HUES48 (cell line): ENCODE data around the gene OR51B5.
"Not testable (repeated sequence)": the region's sequence is repeated elsewhere in the genome, so short reads cannot be mapped to it uniquely, and the experiment has no call there.

Experiments used
- H3K27ac ChIP-seq: one replicate; pipeline ENCODE4 v1.7.0; 2013; ENCODE audit warnings: low read depth, low read length, inconsistent platforms
- H3K27me3 ChIP-seq: 2 replicates; pipeline ENCODE4 v1.6.1; 2013; ENCODE audit warnings: mild to moderate bottlenecking, low read length; ENCODE audit not compliant: control insufficient read depth, insufficient read depth
- H3K36me3 ChIP-seq: 2 replicates; pipeline ENCODE4 v1.6.1; 2013; ENCODE audit warnings: low read length; ENCODE audit not compliant: control insufficient read depth, insufficient read depth
- H3K4me1 ChIP-seq: 2 replicates; pipeline ENCODE4 v1.6.1; 2013; ENCODE audit warnings: mild to moderate bottlenecking, low read length; ENCODE audit not compliant: control insufficient read depth, insufficient read depth
- H3K4me3 ChIP-seq: 2 replicates; pipeline ENCODE4 v1.5.1; 2013; ENCODE audit warnings: mild to moderate bottlenecking, low read depth, low read length
- H3K9ac ChIP-seq: 2 replicates; pipeline ENCODE4 v1.6.1; 2013; ENCODE audit warnings: mild to moderate bottlenecking, low read depth, low read length, moderate library complexity
- H3K9me3 ChIP-seq: 2 replicates; pipeline ENCODE4 v1.6.1; 2013; ENCODE audit warnings: low read length; ENCODE audit not compliant: control insufficient read depth, insufficient read depth

Gene OR51B5

DNA sequence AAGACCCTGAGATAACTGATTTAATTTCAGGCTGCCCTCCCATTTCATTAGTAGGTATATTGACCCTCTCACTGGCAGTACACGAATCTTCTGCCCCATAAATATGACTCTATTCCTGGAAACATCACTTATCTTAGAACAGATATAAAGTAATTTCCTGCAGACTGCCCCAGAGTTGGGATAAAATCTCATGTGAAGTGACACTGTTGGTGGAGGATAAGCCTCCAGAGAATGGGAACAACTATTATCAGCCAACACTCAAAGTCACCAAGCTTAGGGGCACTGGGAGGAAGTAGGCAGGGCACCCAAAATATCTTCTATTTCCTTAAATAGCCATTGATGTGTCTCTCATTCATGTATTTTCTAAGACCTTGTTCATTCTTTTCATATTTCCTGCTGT, 8.2 kb downstream of the OR51B5 start:
- Histone ChIP-seq H3K9me3 (no peaks in the 10 kb centered on the region), H3K27me3 (no peaks in the 10 kb centered on the region), H3K27ac (no peak overlapping the region), H3K9ac (no peak overlapping the region), H3K4me3 (no peak overlapping the region), H3K4me1 (no peaks in the 10 kb centered on the region), H3K36me3 (no peaks in the 10 kb centered on the region)

DNA sequence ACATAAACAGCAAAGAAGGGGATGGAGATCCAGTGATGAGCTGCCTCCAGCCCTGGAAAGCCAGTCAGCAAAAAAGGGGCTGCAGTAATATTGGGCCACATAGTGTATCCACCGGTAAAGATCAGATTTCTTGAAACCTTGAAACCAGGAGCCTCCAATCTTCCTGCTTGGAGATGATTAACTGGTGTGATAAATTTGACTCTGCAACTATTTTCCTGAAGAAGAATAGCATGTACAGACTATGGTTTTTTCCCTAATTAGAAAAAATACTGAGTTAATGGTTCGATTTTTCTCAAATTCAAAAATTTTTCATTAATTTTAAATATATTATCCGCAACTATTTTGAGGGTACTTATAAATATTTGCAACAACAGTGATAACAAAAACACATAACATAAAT, 19.1 kb downstream of the OR51B5 start, which contains the start of gene OR51B2:
TSS of gene OR51B2 (minus strand) at position 101 of the 400 bp plus-strand sequence. CDS start at position 101, 0 bp downstream.
- no peaks in the 10 kb centered on the region for H3K4me1 ChIP-seq
- no peaks in the 10 kb centered on the region for H3K9me3 ChIP-seq
- H3K27me3 ChIP-seq: no peaks in the 10 kb centered on the region

DNA sequence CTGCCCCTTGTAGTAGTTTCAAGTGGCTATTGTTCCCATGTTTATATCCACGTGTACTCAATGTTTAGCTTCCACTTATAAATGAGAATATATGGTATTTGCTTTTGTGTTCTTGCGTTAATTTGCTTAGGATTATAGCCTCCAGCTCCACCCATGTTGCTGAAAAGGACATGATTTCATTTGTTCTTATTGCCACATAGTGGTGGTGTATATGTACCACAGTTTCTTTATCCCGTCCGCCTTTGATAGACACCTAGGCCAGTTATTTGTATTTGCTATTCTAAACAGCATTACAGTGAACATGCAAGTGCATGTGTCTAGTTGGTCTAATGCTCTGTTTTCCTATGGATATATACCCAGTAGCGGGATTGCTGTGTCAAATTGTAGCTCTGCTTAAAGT, 26.0 kb downstream of the OR51B5 start:
- Histone ChIP-seq H3K4me3 (no peak overlapping the region), H3K27ac (no peak overlapping the region), H3K27me3 (no peaks in the 10 kb centered on the region), H3K4me1 (no peaks in the 10 kb centered on the region), H3K36me3 (no peaks in the 10 kb centered on the region), H3K9ac (no peak overlapping the region), H3K9me3 (no peaks in the 10 kb centered on the region)

More for the DNA sequence above, 19.1 kb downstream of the OR51B5 start, which contains the start of gene OR51B2:
- Histone ChIP-seq H3K9ac (no peak within 1 kb of the TSS), H3K4me3 (no peak within 1 kb of the TSS), H3K36me3 (no peaks in the 10 kb centered on the region), H3K27ac (no peak within 1 kb of the TSS)

DNA sequence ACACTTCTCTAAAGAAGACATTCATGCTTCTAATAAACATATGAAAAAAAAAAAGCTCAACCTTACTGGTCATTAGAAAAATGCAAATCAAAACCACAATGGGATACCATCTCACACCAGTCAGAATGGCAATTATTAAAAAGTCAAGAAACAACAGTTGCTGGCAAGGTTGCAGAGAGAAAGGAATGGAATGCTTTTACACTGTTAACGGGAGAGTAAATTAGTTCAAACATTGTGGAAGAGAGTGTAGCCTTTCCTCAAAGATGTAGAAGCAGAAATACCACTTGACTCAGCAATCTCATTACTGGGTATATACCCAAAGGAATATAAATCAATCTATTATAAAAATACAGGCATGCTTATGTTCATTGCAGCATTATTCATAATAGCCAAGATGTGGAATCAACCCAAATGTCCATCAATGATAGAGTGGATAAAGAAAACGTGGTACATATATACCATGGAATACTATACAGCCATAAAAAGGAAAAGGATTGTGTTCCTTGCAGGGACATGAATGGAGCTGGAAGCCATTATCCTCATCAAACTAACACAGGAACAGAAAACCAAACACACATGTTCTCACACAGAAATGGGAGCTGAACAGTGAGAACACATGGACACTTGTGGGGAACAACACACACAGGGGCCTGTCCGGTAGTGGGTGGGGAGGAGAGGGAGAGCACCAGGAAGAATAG, 29.8 kb downstream of the OR51B5 start:
- not testable (repeated sequence) for H3K27ac ChIP-seq, H3K27me3 ChIP-seq, H3K36me3 ChIP-seq, H3K9ac ChIP-seq, H3K9me3 ChIP-seq, H3K4me1 ChIP-seq, H3K4me3 ChIP-seq

DNA sequence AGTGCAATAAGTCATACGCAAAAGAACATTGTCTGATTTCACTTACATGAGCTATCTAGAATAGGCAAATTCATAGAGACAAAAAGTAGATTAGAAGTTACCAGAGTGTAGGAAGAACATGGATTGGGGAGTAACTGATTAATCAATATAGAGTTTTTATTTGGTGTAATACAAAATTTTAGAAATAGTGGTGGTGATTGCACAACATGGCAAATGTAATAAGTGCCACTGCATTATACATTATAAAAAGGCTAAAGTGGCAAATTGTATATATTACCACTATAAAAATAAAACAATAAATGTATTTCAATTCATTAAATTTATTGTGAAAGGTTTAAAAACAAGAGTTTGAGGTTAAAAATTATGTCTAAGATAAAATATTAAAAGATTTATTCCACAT, 32.9 kb downstream of the OR51B5 start:
- no peak overlapping the region for H3K27ac ChIP-seq
- H3K27me3 ChIP-seq: no peaks in the 10 kb centered on the region
- no peaks in the 10 kb centered on the region for H3K4me1 ChIP-seq
- no peak overlapping the region for H3K9ac ChIP-seq
- H3K36me3 ChIP-seq: no peaks in the 10 kb centered on the region
- H3K4me3 ChIP-seq: no peak overlapping the region
- H3K9me3 ChIP-seq: no peaks in the 10 kb centered on the region

DNA sequence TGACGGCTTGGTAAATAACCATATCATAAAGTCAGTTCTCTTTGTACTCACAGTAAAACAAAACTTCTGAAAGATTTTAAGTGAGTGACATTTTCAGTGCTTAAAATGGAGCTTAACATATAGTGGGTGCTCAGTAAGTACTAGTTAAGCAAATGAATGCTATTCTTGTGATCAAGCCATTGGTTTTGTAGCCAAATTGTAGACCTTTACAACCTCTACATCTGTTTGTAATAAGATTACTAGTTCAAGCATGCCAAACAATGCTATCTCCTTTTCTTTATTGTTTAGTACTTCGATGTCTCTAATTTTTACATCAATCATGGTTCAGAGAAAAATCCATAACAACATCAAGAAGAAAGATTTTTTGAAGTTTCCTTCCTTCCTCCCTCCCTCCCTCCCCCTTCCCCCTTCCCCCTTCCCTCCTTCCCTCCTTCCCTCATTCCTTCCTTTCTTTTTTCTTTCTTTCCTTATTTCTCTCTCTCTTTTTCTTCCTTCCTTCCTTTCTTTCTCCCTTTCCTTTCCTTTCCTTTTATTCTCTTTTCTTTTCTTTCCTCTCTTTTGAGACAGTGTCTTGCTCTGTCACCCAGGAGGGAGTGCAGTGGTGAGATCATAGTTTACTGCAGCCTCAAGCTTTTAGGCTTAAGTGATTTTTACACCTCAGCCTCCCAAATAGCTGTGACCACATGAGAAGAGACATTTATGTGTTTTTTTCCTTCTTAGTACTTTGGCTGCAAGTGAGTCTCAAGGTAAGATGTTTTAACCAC, 35.9 kb downstream of the OR51B5 start:
- H3K9ac ChIP-seq: no peak overlapping the region
- H3K27me3 ChIP-seq: no peaks in the 10 kb centered on the region
- no peaks in the 10 kb centered on the region for H3K36me3 ChIP-seq
- H3K4me1 ChIP-seq: no peaks in the 10 kb centered on the region
- H3K9me3 ChIP-seq: no peaks in the 10 kb centered on the region
- no peak overlapping the region for H3K27ac ChIP-seq
- H3K4me3 ChIP-seq: no peak overlapping the region

DNA sequence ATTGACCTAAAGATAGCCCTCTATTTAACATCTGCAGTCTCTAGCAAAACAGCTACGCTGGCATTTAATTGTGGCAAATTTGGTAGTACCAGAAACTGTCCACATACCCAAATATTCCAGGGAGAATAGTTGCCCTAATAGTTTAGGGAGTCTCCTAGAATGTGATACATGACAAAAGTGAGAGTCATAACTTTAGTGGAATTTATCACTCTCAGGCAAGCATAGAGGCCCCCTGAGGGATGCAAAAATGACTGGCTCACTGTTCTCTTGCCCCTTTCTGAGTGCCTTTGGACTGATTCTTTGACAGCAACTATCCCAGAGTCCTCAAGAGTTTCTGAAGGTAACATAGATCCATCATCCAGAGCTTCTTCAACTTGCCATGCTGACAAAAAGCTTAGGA, 39.3 kb downstream of the OR51B5 start:
- Histone ChIP-seq H3K9me3 (no peaks in the 10 kb centered on the region), H3K36me3 (no peaks in the 10 kb centered on the region)

DNA sequence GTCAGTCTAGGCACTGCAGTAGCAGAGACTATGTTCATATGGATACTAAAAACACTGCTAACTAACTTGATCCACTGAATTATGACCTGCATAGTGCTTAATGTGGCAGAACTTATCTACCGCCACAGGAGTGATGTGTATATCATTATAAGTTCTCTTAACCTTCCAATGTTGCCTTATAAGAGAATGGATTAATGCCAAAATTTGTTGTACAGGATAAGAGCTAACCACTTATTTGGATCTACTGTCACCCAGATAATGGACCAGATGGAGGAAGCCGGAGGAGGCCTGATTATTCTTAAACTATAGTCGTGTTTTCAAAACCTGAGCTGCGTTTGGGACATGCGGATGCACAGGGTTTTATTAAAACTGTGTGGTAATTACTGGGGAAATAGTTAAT, 39.7 kb downstream of the OR51B5 start:
- Histone ChIP-seq H3K27ac (no peak overlapping the region), H3K4me1 (no peaks in the 10 kb centered on the region), H3K27me3 (no peaks in the 10 kb centered on the region), H3K9ac (no peak overlapping the region), H3K9me3 (no peaks in the 10 kb centered on the region), H3K36me3 (no peaks in the 10 kb centered on the region), H3K4me3 (no peak overlapping the region)

More for the DNA sequence above, 39.3 kb downstream of the OR51B5 start:
- Histone ChIP-seq H3K27me3 (no peaks in the 10 kb centered on the region), H3K27ac (no peak overlapping the region), H3K4me1 (no peaks in the 10 kb centered on the region), H3K4me3 (no peak overlapping the region), H3K9ac (no peak overlapping the region)

DNA sequence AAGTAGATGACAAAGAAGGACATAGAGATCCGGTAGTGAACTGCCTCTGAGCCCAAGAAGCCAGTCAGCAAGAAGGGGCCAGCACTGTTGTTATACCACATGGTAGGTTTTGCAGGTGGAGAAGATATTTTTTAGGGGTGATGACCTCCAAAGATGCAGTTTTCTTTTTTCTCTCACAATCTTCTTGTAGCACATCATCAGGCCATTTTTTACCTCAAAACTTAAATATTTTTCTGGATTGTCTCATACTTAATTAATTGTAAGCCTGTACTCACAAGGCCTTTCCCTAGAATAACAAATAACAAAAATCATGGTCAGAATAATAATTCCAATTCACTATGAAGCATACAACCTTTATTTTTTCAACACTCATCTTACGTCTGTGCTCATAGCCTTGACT, 41.5 kb downstream of the OR51B5 start, which contains the start of gene OR51B4:
TSS of gene OR51B4 (minus strand) at position 101 of the 400 bp plus-strand sequence. CDS start at position 101, 0 bp downstream.
- no peaks in the 10 kb centered on the region for H3K36me3 ChIP-seq
- no peaks in the 10 kb centered on the region for H3K27me3 ChIP-seq
- no peak within 1 kb of the TSS for H3K9ac ChIP-seq
- H3K4me3 ChIP-seq: no peak within 1 kb of the TSS
- H3K9me3 ChIP-seq: no peaks in the 10 kb centered on the region
- H3K4me1 ChIP-seq: no peaks in the 10 kb centered on the region
- no peak within 1 kb of the TSS for H3K27ac ChIP-seq

DNA sequence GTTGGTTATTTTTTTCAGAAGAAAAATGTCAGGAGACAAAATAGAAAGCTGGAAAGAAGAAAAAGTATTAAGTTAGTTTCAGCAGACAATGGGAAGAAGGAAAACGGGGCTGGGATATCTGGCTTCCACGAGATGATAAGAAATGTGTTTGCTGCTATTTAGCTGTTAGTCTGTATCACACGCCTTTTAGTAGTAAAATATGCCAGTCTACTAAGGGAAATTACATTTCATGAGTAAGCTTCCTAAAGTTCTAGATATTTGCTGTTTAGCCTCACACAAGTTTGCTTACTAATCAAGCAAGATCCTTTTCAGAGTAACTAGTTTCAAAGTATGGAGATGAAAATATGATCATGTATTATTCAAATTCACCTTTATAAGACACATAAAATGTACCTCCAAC, 43.1 kb downstream of the OR51B5 start:
- Histone ChIP-seq H3K9me3 (no peaks in the 10 kb centered on the region), H3K9ac (no peak overlapping the region), H3K27me3 (no peaks in the 10 kb centered on the region), H3K36me3 (no peaks in the 10 kb centered on the region), H3K4me3 (no peak overlapping the region), H3K27ac (no peak overlapping the region), H3K4me1 (no peaks in the 10 kb centered on the region)

DNA sequence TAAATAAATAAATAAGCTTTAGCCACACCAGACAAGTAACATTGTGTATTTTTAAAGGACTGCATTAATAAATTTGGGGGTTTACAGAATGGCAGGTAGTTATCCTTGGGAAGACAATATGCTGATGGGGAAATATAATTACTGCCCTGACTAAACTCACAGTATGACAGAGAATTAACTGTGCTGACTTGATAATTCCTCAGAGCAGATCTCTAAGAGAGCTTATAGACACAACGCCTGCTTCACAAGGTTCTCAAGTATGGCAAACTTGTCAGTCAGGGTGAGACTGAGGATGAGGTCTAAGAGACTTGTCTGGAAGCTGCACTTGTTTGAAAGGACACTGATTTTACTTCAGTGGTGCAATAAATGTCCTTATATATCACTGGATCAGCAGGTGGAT, 44.9 kb downstream of the OR51B5 start:
- Histone ChIP-seq H3K9me3 (no peaks in the 10 kb centered on the region), H3K9ac (no peak overlapping the region), H3K4me1 (no peaks in the 10 kb centered on the region), H3K36me3 (no peaks in the 10 kb centered on the region), H3K4me3 (no peak overlapping the region), H3K27ac (no peak overlapping the region), H3K27me3 (no peaks in the 10 kb centered on the region)
